GM21717 (cell line): ENCODE data around the gene BIRC5.
"Not testable (repeated sequence)": the region's sequence is repeated elsewhere in the genome, so short reads cannot be mapped to it uniquely, and the experiment has no call there.

Experiments
- ATAC-seq: cut with Tn5 transposase; IDR thresholded peaks from one replicate; pipeline ENCODE4 v1.9.1; 2021; ENCODE audit warnings: mild to moderate bottlenecking, moderate library complexity; ENCODE audit not compliant: unreplicated experiment

Gene BIRC5

GRCh38 chr17:78238823-78239488, 24.9 kb downstream of the BIRC5 start:
- ATAC-seq, result no peak

GRCh38 chr17:78239489-78239931, 25.5 kb downstream of the BIRC5 start:
- no peak for ATAC-seq

- no peak for ATAC-seq
Observed at GRCh38 chr17:78240012-78240655, 26.1 kb downstream of the BIRC5 start.

GRCh38 chr17:78240839-78241238, 26.8 kb downstream of the BIRC5 start:
- ATAC-seq, result no peak

GRCh38 chr17:78241277-78242023, 27.4 kb downstream of the BIRC5 start:
- no peak for ATAC-seq

GRCh38 chr17:78242024-78242742, 28.1 kb downstream of the BIRC5 start:
- ATAC-seq, result no peak

GRCh38 chr17:78247304-78247703, 33.3 kb downstream of the BIRC5 start:
- ATAC-seq, result no peak

GRCh38 chr17:78248051-78248914, 34.2 kb downstream of the BIRC5 start:
- no peak for ATAC-seq

- ATAC-seq, result no peak
Observed at GRCh38 chr17:78249074-78249817, 35.2 kb downstream of the BIRC5 start.

- no peak for ATAC-seq
Observed at GRCh38 chr17:78249818-78250806, 36.1 kb downstream of the BIRC5 start.

GRCh38 chr17:78250891-78251772, 37.1 kb downstream of the BIRC5 start:
- peak; percentile 41 for ATAC-seq

GRCh38 chr17:78251773-78252103, 37.7 kb downstream of the BIRC5 start:
- ATAC-seq, result no peak

GRCh38 chr17:78252111-78252634, 38.1 kb downstream of the BIRC5 start:
- ATAC-seq, result no peak

- no peak for ATAC-seq
Observed at GRCh38 chr17:78252701-78253635, 38.9 kb downstream of the BIRC5 start.

GRCh38 chr17:78253636-78253945, 39.5 kb downstream of the BIRC5 start:
- not testable (repeated sequence) for ATAC-seq

GRCh38 chr17:78253946-78254672, 40.1 kb downstream of the BIRC5 start:
- ATAC-seq, result peak; percentile 43
